GM19372 (cell line): ENCODE data around the gene CPS1.

Experiments
- ATAC-seq: cut with Tn5 transposase; IDR thresholded peaks from one replicate; pipeline ENCODE4 v1.9.1; 2021; ENCODE audit warnings: mild to moderate bottlenecking, low read depth, moderate library complexity; ENCODE audit not compliant: unreplicated experiment

Gene CPS1

DNA sequence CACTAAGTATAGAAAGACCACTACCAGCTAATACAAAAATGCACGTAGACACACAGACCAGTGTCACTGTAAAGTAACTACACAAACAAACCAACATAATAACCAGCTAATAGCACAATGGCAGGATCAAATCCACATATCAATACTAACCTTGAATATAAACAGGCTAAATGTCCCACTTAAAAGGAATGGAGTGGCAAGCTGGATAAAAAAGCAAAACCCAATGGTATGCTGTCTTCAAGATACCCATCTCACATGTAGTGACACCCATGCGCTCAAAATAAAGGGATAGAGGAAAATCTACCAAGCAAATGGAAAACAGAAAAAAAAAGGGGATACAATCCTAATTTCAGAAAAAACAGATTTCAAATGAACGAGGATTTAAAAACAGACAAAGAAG lies 41.8 kb downstream of the CPS1 start:
- no peak for ATAC-seq

- no peak for ATAC-seq
Observed at GRCh38 chr2:210599476-210599875, 43.1 kb downstream of the CPS1 start.

- ATAC-seq, result no peak
Observed at GRCh38 chr2:210604666-210605065, 48.3 kb downstream of the CPS1 start.

- no peak for ATAC-seq
Observed at GRCh38 chr2:210606001-210606400, 49.6 kb downstream of the CPS1 start.

- no peak for ATAC-seq
Observed at GRCh38 chr2:210611466-210611865, 55.1 kb downstream of the CPS1 start.

DNA sequence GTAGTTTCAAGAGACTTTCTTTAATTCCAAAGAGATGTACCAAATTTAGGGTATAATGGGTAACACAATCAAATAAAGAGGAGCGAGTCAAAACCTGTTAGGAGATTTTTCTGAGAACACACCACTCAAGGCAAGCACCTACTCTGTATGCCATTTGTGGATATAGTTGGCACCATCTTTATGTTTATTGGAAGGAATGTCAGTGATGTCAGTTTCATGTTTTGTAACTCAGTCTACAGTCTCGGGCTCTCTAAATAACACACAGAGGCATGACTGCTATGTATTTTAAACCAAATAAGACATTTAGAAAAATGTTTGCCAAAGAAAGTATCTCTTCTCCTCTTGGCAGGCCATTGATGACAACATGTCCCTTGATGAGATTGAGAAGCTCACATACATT lies 59.7 kb downstream of the CPS1 start:
- no peak for ATAC-seq

- no peak for ATAC-seq
Observed at GRCh38 chr2:210617318-210617717, 60.9 kb downstream of the CPS1 start.

- no peak for ATAC-seq
Observed at GRCh38 chr2:210617732-210618330, 61.4 kb downstream of the CPS1 start.

DNA sequence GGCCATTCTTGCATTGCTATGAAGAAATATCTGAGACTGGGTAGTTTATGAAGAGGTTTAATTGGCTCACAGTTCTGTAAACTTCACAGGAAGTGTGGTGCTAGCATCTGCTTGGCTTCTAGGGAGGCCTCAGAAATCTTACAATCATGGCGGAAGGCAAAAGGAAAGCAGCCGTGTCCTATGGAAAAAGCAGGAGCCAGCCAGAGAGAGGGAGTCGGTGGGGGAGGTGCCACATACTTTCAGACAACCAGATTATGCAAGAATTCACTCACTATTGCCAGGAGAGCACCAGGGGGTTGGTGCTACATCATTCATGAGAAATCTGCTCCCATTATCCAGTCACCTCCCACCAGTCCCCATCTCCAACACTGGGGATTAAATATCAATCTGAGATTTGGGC lies 64.1 kb downstream of the CPS1 start:
- no peak for ATAC-seq

GRCh38 chr2:210623506-210623905 lies 67.1 kb downstream of the CPS1 start:
- no peak for ATAC-seq

DNA sequence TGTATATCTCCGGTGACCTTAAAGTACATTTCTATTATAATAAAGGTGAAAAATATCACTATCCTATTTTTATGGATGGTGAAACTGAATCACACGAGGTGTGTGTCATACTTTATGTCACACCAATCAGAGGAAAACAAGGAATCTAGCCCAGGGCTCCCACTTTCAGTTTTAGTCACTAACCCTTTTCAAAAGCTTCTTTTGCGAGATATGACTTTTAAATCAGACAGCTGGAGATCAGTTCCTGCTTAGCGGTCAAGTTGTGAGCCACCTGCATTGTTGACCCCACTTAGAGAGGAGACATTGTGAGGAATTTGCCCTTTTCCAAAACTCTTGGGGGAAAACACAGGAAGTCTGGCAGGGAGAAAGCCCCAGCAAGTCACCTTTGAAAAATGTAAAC lies 70.5 kb downstream of the CPS1 start:
- ATAC-seq, result no peak

DNA sequence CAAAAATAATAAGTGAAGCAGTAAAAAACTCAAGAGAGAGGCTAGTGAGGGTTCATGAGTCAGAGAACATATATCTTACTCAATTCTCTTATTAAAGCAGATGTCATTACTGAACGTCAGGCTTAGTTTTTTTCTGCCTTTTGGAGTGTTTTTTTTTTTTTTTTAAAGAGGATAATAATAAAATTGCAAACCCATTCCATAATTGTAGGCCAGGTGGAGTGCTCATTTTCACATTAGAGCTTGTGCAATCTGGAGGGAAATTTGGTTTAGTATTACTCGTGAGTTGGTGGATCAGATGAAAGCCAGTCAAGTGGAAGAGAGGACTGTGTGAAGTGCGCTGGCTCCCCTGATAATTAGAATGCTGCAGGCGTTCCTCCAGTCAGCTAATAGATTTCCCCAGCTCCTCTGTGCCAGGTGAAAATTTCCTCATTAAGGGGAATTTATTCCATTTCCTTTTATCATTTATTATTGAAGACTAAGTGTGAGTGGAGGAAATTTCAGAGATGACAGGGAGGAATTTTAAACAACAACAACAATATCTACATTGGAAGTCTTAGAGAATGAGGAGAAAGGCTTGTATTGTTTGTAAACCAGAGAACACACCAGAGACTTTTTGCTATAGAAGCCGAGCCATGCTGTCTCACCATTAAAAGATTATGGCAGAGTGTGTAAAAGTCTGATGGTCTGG lies 74.6 kb downstream of the CPS1 start:
- no peak for ATAC-seq

- ATAC-seq, result no peak
Observed at GRCh38 chr2:210633699-210634098, 77.3 kb downstream of the CPS1 start.

GRCh38 chr2:210635257-210635656 lies 78.9 kb downstream of the CPS1 start:
- no peak for ATAC-seq

GRCh38 chr2:210642333-210642732 lies 85.9 kb downstream of the CPS1 start:
- ATAC-seq, result no peak

DNA sequence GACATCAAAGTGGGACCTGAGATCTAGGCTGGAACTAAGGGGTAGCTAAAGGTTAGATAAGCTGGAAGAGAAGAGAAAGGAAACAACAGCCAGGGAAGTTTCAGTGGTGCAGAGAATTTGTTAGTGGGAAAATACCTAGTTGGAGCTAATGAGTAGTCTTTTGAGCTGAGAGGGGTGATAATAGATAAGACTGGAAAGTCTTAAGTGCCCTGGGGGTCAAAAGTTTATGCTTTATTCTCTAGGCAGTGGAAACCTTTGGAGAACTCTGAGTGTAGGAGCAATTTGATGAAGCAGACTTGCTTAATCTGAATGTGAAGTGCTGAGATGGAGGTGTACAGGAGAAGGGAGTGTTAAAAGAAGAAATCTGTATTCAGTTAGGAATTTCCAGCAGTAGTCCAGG lies 90.8 kb downstream of the CPS1 start:
- no peak for ATAC-seq

- ATAC-seq, result no peak
Observed at GRCh38 chr2:210654091-210654490, 97.7 kb downstream of the CPS1 start.

DNA sequence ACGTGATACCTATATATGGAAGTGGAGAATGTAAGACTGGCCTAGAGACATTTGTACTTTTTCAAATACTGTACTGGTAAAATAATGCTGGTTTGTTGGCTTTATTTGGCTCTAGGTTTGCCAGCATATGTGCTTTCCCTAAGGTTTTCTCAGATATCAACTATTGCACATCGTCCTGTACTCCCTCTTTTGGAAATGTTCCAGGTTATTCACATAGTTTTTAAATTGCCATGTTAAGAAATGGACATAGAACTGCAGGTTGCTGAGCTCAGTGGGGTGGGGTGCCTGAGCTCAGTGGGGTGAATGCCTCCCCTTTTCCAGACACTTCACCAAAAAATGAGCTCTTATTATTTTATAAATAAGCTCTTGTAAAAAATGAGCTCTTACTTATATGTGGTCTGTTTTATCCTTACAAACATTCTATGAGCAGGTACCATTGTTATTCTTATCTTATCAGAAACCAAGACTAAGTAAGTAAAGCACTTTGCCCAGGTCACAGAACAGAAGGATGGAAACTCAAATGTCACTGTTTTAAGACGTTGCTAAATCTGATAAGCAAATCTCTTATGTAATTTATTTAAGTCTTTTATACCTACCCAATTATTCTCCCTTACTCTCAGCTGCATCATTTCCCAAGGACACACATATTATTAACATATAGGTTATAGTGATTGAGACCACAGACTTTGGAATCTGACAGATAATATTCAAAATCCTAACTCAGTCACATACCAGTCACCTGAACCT lies 99.0 kb downstream of the CPS1 start:
- no peak for ATAC-seq

GRCh38 chr2:210657874-210658273 lies 101.5 kb downstream of the CPS1 start:
- ATAC-seq, result no peak

GRCh38 chr2:210660751-210661150 lies 104.4 kb downstream of the CPS1 start:
- no peak for ATAC-seq

DNA sequence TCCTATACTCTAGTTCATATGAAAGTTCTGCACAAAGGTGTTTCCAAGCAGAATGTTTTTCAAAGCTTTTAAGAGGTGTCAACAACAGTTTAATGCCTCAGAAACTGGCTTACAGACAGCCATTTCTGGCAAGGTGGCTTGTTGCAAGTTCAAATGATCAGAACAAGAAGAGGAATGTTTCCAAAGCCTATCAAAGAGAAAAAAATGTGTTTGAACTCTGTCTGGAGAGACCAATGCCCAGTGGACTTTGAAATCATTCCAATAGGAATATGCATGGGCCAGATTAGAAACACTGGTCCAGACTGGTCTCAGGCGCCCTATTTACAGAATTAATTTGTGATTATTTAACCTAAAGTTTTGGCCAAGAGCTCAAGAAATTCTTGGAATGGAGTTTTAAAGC lies 106.2 kb downstream of the CPS1 start:
- no peak for ATAC-seq

DNA sequence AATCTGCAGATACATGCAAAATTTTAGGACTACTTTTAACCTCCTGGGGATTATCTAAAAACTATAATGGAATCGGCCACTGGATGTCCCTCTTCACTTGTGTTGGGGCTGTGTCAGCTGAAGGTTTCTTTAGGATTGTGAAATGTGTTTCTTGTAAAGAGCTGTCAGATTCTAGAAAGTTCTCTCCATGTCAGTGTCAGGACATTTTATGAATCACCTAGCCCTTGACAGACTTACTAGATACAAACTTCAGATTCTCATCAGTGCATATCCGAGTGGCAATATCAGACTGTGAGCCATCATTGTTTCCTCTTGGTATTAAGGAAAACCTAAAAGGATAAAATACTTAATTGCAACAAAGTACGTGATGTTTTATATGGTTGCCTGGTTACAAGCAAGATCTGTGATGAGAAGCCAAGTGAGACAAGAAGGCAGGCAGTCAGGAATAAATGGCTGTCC lies 107.3 kb downstream of the CPS1 start:
- no peak for ATAC-seq
